GM19467 (cell line): Measurements from ENCODE around the gene MYNN.
"Not testable (repeated sequence)": the region's sequence is repeated elsewhere in the genome, so short reads cannot be mapped to it uniquely, and the experiment has no call there.

Source experiments
- ATAC-seq: cut with Tn5 transposase; IDR thresholded peaks from one replicate; pipeline ENCODE4 v1.9.1; 2021; ENCODE audit warnings: mild to moderate bottlenecking, moderate library complexity; ENCODE audit not compliant: unreplicated experiment

MYNN gene

GRCh38 chr3:169772897-169773816 lies at the start of gene MYNN:
Gene MYNN, plus strand, starts transcription at chr3:169773396. Its CDS starts 900 bp downstream, at chr3:169774296.
- peak; percentile 80 for ATAC-seq

- not testable (repeated sequence) for ATAC-seq
Measured at GRCh38 chr3:169731857-169732256, 41.3 kb upstream of the MYNN start.

DNA sequence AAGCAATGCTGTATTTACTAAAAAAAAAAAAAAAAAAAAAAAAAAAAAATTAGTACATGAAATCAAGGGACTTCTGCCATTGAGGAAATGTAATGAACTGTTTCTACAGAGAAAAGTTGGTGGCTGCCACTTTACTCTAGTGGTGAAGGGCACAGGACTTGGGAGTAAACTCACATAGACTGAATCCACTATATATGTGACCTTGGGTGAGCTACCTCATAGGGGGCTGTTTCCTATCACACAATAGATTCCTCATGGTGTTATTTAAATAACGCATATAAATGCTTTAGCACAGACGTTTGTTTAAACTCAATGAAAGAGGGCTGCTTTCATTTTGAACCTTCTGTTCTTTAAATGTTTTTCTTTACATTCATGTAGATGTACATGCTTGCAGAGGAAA lies 34.1 kb upstream of the MYNN start:
- ATAC-seq = no peak

DNA sequence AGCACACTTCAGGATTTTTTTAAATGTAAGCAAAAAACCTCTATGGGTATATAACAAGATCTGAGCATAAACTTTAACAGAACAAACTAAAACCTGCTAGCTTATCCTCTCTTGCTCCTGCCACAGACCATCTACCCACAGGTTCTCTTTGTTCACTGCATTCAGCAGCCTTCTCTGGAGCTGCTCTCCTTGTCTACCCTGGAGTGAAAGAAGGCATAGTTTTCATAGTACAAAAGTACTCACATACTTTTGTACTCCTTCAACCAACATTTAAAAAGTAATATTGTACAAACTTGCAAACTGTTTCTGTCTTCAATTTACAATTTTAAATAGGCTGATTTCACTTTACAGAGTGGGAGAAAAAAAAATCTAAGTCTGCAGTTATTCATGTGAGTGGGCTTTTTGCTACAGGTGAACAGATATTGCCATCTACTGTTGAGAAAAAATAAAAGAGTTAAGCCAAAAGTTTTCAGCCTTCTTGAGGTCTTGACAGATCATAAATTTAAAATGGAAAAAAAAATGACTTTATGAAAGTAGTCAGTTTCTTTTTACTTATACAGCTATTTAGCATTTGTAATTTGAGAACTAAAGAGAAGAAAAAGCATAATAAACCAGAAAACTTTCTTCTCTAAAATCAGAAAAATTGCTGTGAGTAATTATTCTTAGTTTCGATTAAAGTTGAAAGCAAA lies 28.7 kb upstream of the MYNN start:
- no peak for ATAC-seq

- no peak for ATAC-seq
Measured at GRCh38 chr3:169746924-169747323, 26.3 kb upstream of the MYNN start.

- ATAC-seq = no peak
Measured at GRCh38 chr3:169748670-169749069, 24.5 kb upstream of the MYNN start.

DNA sequence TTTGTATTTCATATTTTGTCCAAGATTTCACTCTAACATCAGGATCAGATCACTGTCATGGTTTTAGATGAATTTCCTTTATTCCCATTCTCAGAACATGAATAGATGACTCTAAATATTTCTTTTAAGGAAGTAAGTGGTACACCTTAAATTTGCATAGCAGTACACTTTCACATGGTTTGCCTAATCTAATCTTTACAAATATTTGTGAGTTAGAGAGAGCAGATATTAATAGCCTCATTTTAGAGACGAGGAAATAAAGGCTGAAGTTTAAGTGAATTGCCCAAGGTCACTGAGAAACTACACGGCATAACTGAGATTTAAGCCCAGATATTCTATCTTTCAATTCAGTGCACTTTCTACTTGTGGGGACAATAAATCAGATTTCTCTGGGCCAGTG lies 22.5 kb upstream of the MYNN start:
- no peak for ATAC-seq

DNA sequence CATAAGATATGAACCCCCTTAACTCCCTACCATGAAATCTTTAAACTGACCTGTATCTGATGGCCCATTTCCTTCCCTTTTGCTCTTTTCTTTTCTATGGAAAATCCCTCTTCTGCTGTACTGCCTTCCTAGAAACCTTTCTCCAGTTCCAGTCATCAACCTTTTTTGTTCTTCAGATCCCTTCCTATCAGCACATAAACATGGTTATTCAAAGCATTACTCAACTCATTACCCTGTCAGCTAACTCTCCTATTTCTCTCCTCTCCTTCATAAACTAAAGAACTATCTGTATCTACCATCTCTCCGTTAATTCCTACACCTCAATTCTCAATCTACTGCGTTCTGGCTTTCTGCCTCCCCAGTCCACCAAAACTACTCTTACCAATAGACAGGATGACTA lies 21.3 kb upstream of the MYNN start:
- no peak for ATAC-seq

- no peak for ATAC-seq
Measured at GRCh38 chr3:169754711-169755110, 18.5 kb upstream of the MYNN start.

GRCh38 chr3:169755488-169755887 lies 17.7 kb upstream of the MYNN start:
- no peak for ATAC-seq

DNA sequence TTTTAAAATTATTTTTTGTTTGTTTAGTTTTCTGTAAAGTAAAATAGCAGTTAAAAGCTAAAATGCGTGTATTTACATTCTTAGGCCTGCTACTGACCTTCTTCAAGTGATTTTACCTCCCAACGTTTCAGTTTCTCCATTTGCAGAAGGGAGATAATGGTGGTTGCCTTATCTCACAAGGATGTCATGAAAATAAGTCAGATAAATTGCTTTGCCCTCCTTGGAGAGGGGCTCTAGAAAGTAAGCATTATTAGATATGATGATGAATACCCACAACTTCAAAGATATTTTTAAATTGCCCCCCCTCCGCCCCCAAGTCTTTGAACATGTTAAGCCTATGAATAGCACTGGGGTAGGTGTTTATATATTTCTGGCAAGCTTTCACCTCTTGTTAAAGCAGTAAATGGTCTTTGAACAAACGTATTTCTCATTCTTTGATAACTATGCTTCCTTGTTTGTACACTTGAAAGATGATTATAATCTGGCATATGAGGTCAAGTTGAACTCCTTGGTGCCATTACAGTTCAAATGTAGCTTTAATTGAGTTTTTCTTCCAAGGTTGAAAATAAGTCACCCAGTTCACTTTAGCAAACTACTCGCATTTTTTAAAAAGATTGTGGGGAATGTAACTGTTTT lies 14.7 kb upstream of the MYNN start:
- no peak for ATAC-seq

GRCh38 chr3:169759256-169759655 lies 13.9 kb upstream of the MYNN start:
- ATAC-seq = peak; percentile 49

GRCh38 chr3:169760479-169760878 lies 12.7 kb upstream of the MYNN start:
- no peak for ATAC-seq

DNA sequence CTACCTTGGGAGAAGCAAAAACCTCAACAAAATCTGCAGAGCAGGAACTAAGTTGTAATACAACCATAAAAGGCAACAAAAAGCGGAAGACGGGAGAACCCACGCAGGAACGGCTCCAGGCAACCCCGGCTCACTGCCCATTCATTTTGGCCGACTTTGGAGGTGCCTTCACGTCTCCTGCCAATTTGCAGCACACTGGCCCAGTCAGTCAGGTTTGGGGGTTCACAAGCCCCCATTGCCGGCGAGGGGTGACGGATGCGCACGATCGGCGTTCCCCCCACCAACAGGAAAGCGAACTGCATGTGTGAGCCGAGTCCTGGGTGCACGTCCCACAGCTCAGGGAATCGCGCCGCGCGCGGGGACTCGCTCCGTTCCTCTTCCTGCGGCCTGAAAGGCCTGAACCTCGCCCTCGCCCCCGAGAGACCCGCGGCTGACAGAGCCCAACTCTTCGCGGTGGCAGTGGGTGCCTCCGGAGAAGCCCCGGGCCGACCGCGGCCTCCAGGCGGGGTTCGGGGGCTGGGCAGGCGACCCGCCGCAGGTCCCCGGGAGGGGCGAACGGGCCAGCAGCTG lies 8.8 kb upstream of the MYNN start:
- ATAC-seq = peak; percentile 13

DNA sequence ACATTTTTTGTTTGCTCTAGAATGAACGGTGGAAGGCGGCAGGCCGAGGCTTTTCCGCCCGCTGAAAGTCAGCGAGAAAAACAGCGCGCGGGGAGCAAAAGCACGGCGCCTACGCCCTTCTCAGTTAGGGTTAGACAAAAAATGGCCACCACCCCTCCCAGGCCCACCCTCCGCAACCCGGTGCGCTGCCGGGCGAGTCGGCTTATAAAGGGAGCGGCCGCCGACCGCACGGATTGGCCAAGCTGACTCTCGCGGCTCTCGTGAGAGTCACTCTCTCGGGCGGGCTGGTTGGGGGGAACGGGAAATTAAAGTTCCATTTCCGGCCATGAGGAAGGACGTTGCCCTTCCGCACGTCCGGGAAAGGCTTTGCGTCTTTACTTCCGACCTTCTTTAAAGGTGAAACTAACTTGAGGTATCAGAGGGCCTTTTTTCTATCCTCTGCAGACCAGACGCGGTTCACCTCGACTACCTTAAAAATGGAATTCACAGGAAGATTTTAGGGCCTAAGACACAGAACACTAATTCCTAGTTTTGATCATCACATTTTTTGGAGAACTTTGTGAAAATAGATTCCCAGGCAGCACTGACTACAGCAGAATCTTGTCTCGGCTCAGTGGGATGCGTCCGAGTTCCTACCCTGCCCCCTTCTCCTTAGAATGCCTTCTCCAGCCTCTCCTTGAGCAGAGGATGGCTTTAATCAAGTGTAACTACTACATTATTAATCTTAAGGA lies 8.1 kb upstream of the MYNN start, which contains the start of gene TERC:
Gene TERC (minus strand): TSS at position 179 of the 731 bp plus-strand sequence.
- peak; percentile 76 for ATAC-seq

GRCh38 chr3:169769287-169770181 lies 3.7 kb upstream of the MYNN start, which contains the start of gene ACTRT3:
Gene ACTRT3, minus strand, starts transcription at chr3:169769561. Its CDS starts 41 bp downstream, at chr3:169769520.
- peak; percentile 24 for ATAC-seq

- ATAC-seq = no peak
Measured at GRCh38 chr3:169771497-169772304, 1.5 kb upstream of the MYNN start.

DNA sequence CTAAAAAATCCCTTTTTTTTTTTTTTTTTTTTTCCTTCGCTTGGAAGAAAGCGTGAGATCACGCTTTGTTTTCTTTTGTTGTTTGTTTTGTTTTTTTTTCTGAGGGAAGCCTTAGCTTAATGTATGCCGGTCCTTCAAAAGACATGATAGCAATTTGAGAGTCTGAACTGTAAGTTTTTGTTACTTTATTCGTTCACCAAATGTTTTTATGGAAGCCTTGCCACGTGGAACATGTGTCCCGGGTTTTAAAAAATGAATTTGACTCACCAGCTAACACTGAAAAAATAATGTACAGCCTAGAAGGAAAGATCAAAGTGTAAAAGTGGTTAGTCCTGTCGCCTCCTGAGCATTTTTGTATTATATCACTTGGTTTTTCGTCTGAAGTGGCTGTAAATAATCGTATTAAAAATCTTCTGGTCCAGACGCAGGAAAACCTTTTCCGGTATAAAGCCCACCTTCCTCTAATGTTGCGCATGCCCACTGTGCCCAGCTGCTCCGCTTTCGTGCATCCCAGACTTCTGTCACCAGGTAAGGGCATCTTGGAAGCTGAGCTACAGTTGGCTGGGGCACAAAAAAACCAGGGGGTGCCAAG lies 795 bp upstream of the MYNN start:
- ATAC-seq = peak; percentile 20
